Hepatocyte (in vitro differentiated cells): ENCODE measurements around the gene PSMD1.

ENCODE experiments used
- CTCF ChIP-seq: fragments of 200-600 bp; sonication (generic); IDR thresholded peaks from 2 replicates; pipeline ENCODE4 v1.5.1; 2016; ENCODE audit warnings: antibody characterized with exemption, mild to moderate bottlenecking; ENCODE audit not compliant: poor library complexity
- EZH2 ChIP-seq: fragments of 200-600 bp; sonication (generic); IDR thresholded peaks from 2 replicates; pipeline ENCODE4 v1.6.1; 2016; ENCODE audit warnings: antibody characterized with exemption, mild to moderate bottlenecking, borderline replicate concordance

GRCh38 chr2:231204581-231204980 is 147.9 kb downstream of the PSMD1 start:
- TF ChIP-seq CTCF (no peak), EZH2 (no peak)
